Coronary artery (tissue), 2 donors: ENCODE results near the gene NCS1.
A peak's percentile ranks its signal among the peaks of the same experiment; 100 is the strongest.

Experiments
- DNase-seq: peaks from one replicate; pipeline ENCODE4 v3.0.0-alpha.2; 2017; ENCODE audit warnings: low spot score
- H3K27ac ChIP-seq, 2 donors: fragments of 200-600 bp; sonication (generic); one replicate each; pipeline ENCODE4 v1.5.1; 2016 to 2019
- H3K4me3 ChIP-seq: fragments of 200-600 bp; sonication (generic); 2 replicates; pipeline ENCODE4 v1.5.1; 2016; ENCODE audit warnings: mild to moderate bottlenecking, moderate library complexity
- TF ChIP-seq, protein P1 (sequence below): fragments of 200-600 bp; sonication (generic); IDR thresholded peaks from one replicate; pipeline ENCODE4 v1.5.1; 2019; ENCODE audit warnings: antibody characterized with exemption

NCS1 gene

DNA sequence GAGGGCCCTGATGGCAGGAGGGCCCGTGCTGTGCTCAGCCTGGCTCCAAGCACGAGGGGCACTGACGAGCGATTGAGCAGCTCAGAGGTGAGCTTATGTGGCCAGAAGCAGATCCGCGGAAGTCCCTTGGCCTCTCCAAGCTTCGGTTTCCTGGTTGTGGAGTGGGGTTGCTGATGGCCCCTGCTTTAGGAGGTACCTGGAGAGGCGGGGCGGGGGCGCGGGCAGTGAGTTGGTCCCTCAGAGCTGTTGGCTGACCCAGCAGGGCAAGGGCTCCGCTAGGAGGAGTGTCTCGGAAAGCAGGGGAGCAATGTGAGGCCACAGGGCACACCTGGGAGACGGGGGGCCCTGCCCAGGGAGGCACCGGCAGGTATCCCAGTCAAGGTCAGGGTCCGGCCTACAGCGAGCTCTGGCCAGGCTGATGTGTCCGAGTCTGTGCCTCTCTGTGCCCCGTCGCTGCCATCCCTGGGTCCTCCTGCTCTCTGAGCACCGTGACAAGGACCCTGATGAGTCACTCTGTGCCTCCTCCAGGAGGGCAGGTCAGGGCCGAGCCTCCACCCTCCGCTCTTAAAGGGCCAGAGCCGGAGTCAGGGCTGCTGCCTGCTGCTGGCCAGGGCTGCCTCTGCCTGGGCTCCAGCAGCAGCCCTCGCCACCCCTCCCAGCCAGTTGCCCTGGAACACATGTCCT lies 14.8 kb downstream of the NCS1 start:
- Histone ChIP-seq H3K4me3 (peak overlapping the region; percentile 62), H3K27ac (peak overlapping the region; percentile 92 to 94)
- peak; percentile 88 for DNase-seq
- TF ChIP-seq, protein P1, sequence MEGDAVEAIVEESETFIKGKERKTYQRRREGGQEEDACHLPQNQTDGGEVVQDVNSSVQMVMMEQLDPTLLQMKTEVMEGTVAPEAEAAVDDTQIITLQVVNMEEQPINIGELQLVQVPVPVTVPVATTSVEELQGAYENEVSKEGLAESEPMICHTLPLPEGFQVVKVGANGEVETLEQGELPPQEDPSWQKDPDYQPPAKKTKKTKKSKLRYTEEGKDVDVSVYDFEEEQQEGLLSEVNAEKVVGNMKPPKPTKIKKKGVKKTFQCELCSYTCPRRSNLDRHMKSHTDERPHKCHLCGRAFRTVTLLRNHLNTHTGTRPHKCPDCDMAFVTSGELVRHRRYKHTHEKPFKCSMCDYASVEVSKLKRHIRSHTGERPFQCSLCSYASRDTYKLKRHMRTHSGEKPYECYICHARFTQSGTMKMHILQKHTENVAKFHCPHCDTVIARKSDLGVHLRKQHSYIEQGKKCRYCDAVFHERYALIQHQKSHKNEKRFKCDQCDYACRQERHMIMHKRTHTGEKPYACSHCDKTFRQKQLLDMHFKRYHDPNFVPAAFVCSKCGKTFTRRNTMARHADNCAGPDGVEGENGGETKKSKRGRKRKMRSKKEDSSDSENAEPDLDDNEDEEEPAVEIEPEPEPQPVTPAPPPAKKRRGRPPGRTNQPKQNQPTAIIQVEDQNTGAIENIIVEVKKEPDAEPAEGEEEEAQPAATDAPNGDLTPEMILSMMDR: no peak

DNA sequence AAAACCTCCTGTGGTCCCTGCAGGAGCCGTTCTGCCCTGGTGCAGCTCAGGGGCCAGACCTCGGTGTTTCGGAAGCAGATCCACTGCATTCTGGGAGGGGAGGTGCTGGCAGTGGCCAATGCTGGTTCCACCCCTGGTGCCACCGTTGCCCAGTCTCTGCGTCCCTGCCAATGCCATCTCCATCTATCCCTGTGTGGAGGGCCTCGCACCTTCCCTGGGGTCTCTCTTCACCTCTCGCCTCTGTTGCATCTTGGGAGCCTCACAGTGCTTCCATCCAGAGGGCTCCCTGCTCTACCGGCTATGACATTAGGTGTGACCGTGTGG lies 15.3 kb downstream of the NCS1 start:
- DNase-seq: no peak
- H3K4me3 ChIP-seq: peak overlapping the region; percentile 62
- TF ChIP-seq, protein P1: no peak
- H3K27ac ChIP-seq: peak overlapping the region; percentile 92 to 94

DNA sequence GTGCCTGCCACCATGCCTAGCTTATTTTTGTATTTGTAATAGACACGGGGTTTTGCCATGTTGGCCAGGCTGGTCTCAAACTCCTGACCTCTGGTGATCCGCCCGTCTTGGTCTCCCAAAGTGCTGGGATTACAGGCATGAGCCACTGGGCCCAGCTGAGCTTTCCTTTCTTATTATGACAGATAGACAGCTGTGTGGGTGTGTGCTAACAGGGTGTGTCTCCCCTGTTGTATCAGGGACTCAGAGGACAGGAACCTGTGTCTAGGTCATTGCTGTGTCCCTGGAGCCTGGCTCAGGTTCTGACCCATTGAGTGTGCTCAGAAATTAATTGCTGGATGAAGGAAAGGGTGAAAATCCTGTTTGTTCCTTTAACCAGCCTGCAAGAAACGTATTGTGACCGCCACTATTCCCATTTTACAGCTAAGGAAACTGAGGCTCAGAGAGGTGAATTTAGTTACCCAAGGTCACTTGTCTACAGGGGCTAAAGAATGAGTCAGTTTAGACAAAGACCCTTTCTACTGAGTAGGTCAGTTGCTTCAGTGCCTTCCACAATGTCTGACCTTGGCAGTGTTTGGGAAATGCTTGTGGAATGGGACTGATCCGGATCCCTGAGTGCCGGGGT lies 16.8 kb downstream of the NCS1 start:
- no peak for DNase-seq
- no peak overlapping the region for H3K27ac ChIP-seq

DNA sequence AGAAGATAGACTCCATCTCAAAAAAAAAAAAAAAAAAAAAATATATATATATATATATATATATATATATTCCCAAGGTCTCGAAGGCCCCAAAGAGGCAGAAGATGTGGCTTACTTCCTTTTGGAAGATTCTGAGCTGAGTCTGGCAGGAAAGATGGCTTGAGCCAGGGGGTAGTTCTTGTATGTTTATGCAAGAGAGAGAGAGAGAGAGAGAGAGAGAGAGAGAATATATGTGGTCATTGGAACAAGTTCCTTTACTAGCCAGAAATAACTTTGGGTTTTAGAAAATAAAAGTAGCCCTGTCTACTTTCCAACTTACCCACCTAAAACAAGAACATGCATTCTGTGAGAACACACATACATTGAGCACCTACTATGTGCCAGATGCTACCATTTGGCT lies 17.6 kb downstream of the NCS1 start:
- no peak for DNase-seq
- Histone ChIP-seq H3K27ac (peak overlapping the region; percentile 36 to 56), H3K4me3 (no peak overlapping the region)
- TF ChIP-seq, protein P1: no peak

More for the DNA sequence above, 16.8 kb downstream of the NCS1 start:
- H3K4me3 ChIP-seq: no peak overlapping the region
- TF ChIP-seq, protein P1: no peak

DNA sequence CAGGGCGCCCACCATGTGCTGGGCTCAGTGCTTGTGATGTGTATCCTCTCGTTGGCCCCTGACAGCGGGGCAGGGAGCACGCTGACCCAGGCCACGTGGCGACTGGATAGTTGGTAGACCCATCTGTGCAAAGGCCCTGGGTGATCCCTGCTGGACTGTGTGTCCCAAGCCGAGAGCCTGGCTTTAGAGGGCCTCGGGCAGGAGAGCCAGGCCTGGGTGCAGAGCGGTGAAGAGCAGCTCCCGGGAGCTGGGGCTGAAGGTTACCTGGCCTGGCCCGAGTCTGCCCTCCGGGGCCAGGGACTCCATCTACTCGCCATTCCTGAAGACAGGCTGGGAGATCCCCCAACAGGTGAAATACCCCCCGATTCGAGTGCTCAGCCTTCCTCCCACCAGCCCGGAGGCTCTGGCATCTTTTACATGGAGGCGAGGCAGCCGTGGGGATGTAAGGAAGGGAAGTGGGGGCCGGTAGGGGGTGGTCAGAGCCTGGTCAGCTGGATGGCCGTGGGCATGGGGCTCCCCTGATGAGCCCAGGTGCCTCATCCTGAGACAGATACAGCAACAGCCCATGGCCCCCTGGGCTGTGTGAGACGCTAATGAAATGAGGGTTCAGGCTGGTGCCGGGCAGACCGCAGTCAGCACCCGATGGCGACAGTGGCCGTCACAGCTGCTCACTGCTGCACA lies 19.0 kb downstream of the NCS1 start:
- TF ChIP-seq, protein P1: no peak
- no peak overlapping the region for H3K27ac ChIP-seq
- no peak overlapping the region for H3K4me3 ChIP-seq
- no peak for DNase-seq

DNA sequence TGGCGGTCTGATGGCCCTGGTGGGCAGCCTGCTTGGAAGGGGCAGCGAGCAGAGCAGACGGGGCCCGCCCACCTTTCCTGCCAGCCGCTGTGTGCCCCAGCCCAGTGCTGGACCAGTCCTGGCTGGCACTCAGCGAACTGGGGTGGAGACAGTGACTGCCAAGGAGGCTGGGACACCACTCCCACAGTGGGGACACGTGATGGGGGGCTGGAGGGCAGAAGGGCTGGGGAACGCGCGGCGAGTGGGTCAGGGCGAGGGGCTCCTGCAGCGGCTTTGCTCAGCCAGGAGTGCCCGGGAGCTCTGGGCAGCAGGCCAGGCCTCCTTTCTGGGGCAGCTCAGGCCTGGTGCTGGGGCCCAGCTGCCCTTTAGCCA lies 19.5 kb downstream of the NCS1 start:
- DNase-seq: no peak
- Histone ChIP-seq H3K4me3 (no peak overlapping the region), H3K27ac (no peak overlapping the region)
- TF ChIP-seq, protein P1: no peak
